KMS-11 (cell line): ENCODE results near the gene NKAIN2.

Experiments used
- H2AFZ ChIP-seq: fragments of 200-600 bp; sonication (generic); 2 replicates; pipeline ENCODE4 v1.6.1; 2016; ENCODE audit warnings: antibody characterized with exemption, mixed run types, low read depth
- H3K27ac ChIP-seq: fragments of 200-600 bp; sonication (generic); 2 replicates; pipeline ENCODE4 v1.6.1; 2016; ENCODE audit warnings: mild to moderate bottlenecking, mixed run types
- H3K27me3 ChIP-seq: fragments of 200-600 bp; sonication (generic); 2 replicates; pipeline ENCODE4 v1.6.1; 2017; ENCODE audit warnings: mild to moderate bottlenecking, low read depth, mixed run types, moderate library complexity; ENCODE audit not compliant: insufficient read depth
- H3K36me3 ChIP-seq: fragments of 200-600 bp; sonication (generic); 2 replicates; pipeline ENCODE4 v1.6.1; 2017; ENCODE audit warnings: mild to moderate bottlenecking, mixed run types; ENCODE audit not compliant: insufficient read depth
- H3K4me1 ChIP-seq: fragments of 200-600 bp; sonication (generic); 2 replicates; pipeline ENCODE4 v1.6.1; 2016; ENCODE audit warnings: mild to moderate bottlenecking, low read depth, mixed run types; ENCODE audit not compliant: poor library complexity, severe bottlenecking
- H3K4me2 ChIP-seq: fragments of 200-600 bp; sonication (generic); 2 replicates; pipeline ENCODE4 v1.7.0; 2016; ENCODE audit warnings: mild to moderate bottlenecking, mixed run types
- H3K4me3 ChIP-seq: fragments of 200-600 bp; sonication (generic); IDR thresholded peaks from 2 replicates; pipeline ENCODE4 v1.6.1; 2017; ENCODE audit warnings: low read depth, low read length, mixed read lengths; ENCODE audit not compliant: insufficient read depth
- H3K79me2 ChIP-seq: fragments of 200-600 bp; sonication (generic); 2 replicates; pipeline ENCODE4 v1.6.1; 2016; ENCODE audit warnings: low read depth, mixed run types; ENCODE audit not compliant: insufficient read depth
- H3K9ac ChIP-seq: fragments of 200-600 bp; sonication (generic); 2 replicates; pipeline ENCODE4 v1.6.1; 2016; ENCODE audit warnings: mild to moderate bottlenecking, mixed run types
- H4K20me1 ChIP-seq: fragments of 200-600 bp; sonication (generic); 2 replicates; pipeline ENCODE4 v1.6.1; 2016; ENCODE audit warnings: mild to moderate bottlenecking, mixed run types; ENCODE audit not compliant: insufficient read depth
- CTCF ChIP-seq: fragments of 200-600 bp; sonication (generic); conservative IDR thresholded peaks from 2 replicates; pipeline ENCODE4 v1.6.1; 2017; ENCODE audit warnings: low read depth, mild to moderate bottlenecking, antibody characterized with exemption, low read length, moderate library complexity, mixed read lengths

NKAIN2 gene

DNA sequence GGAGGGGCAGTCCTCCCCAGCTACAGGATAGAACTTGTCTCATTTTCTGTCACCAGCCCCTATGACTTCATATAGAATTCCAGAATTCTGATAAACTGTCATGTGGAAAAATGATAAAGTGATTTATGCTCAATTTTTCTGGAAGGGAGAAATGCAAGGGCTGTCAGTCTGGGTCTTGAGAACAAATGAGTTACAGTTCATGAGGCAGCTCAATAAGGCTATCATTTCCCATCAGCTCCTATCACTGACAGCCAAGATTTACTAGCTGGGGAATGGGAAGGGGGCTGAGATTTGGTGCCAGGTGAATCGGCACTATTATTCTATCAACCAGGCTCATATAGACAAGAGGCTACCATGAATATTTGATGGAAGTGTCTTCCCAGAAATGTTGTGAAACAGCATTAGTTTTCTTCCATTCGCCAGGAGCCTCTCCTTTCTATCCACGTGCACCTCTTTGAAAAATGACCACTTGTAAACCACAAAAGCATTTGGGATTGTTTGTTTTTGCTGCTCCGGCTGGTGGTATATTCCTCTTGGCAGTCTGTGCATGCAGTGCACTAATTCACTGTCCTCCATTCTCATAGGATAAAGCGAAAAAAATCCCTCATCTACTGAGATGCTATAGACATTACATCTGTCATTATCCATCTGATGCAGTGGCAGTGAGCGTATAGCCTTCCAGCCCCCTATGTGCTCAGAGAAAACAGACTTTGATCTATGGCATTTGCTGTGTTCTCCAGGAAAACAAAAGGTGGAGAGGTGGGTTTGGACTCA, 629.9 kb downstream of the NKAIN2 start:
- no peak for TF ChIP-seq CTCF
- no peak overlapping the region for H3K4me2 ChIP-seq
- no peaks in the 10 kb centered on the region for H4K20me1 ChIP-seq
- no peak overlapping the region for H3K27ac ChIP-seq
- no peak overlapping the region for H3K9ac ChIP-seq
- no peaks in the 10 kb centered on the region for H3K36me3 ChIP-seq
- no peaks in the 10 kb centered on the region for H3K27me3 ChIP-seq
- H3K79me2 ChIP-seq: no peaks in the 10 kb centered on the region
- peaks cover 6% of the 10 kb centered on the region for H3K4me1 ChIP-seq
- H2AFZ ChIP-seq: no peak overlapping the region
- H3K4me3 ChIP-seq: no peak overlapping the region

- Histone ChIP-seq H3K4me3 (no peak overlapping the region), H2AFZ (no peak overlapping the region), H3K79me2 (no peaks in the 10 kb centered on the region), H3K9ac (no peak overlapping the region), H3K36me3 (no peaks in the 10 kb centered on the region), H3K4me1 (peaks cover 6% of the 10 kb centered on the region), H3K27me3 (no peaks in the 10 kb centered on the region), H3K27ac (no peak overlapping the region), H3K4me2 (no peak overlapping the region), H4K20me1 (no peaks in the 10 kb centered on the region)
- no peak for TF ChIP-seq CTCF
Measured at GRCh38 chr6:124434421-124434820, 630.8 kb downstream of the NKAIN2 start.

DNA sequence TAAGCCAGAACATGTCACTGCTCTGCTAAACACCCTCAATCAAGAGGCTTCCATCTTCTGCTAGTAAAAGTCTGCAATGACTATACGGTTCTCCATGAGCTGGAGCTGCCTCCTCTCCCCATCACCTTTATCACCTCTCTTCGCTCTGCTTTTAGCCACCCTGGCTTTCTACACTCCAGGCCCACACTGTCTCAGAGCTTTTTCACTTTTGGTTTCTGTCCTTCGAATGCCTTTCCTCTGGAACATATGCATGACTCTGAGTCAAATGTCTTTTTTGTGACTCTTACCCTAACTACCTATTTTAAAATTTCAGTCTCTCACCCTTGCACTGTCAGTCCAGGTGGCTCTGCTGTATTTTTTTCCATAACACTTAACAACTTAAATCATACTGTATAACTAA, 633.1 kb downstream of the NKAIN2 start:
- peaks cover 6% of the 10 kb centered on the region for H3K4me1 ChIP-seq
- H3K36me3 ChIP-seq: no peaks in the 10 kb centered on the region
- H3K9ac ChIP-seq: no peak overlapping the region
- H3K79me2 ChIP-seq: no peaks in the 10 kb centered on the region
- no peak for TF ChIP-seq CTCF
- H3K4me3 ChIP-seq: no peak overlapping the region
- no peak overlapping the region for H3K27ac ChIP-seq
- no peaks in the 10 kb centered on the region for H3K27me3 ChIP-seq
- H4K20me1 ChIP-seq: no peaks in the 10 kb centered on the region
- 0 out of 2 replicates have a peak overlapping the region, but pooled peaks have one; percentile 9 for H3K4me2 ChIP-seq
- H2AFZ ChIP-seq: no peak overlapping the region; the same call in 1 of the 2 replicates

- H3K9ac ChIP-seq: no peak overlapping the region
- TF ChIP-seq CTCF: no peak
- H3K27me3 ChIP-seq: no peaks in the 10 kb centered on the region
- no peak overlapping the region for H3K4me2 ChIP-seq
- no peaks in the 10 kb centered on the region for H4K20me1 ChIP-seq
- no peak overlapping the region for H3K27ac ChIP-seq
- H3K36me3 ChIP-seq: no peaks in the 10 kb centered on the region
- H3K4me3 ChIP-seq: no peak overlapping the region
- H3K4me1 ChIP-seq: peaks cover 6% of the 10 kb centered on the region
- no peaks in the 10 kb centered on the region for H3K79me2 ChIP-seq
- no peak overlapping the region for H2AFZ ChIP-seq
Measured at GRCh38 chr6:124438546-124439065, 634.9 kb downstream of the NKAIN2 start.
